Ascending aorta (tissue), 2 donors: Measurements from ENCODE around the gene PACRG. TPM values are rescaled to one million over a fixed set of nuclear protein-coding genes. Genes with fewer than 3 reads are reported as not detected.

Source experiments
- DNase-seq, 2 donors: peaks; one replicate each; pipeline ENCODE4 v3.0.0-alpha.2; 2019; ENCODE audit warnings: low spot score in 2 of 2
- H3K27ac ChIP-seq, 2 donors: fragments of 200-600 bp; sonication (generic); one replicate each; pipeline ENCODE4 v1.5.1; 2016 to 2017; ENCODE audit warnings: mild to moderate bottlenecking in 1 of 2
- H3K27me3 ChIP-seq: fragments of 200-600 bp; sonication (generic); one replicate; pipeline ENCODE4 v1.5.1; 2017
- H3K36me3 ChIP-seq, 2 donors: fragments of 200-600 bp; sonication (generic); one replicate each; pipeline ENCODE4 v1.5.1; 2016
- H3K4me1 ChIP-seq, 2 donors: fragments of 200-600 bp; sonication (generic); one replicate each; pipeline ENCODE4 v1.5.1; 2016 to 2017; ENCODE audit warnings: mild to moderate bottlenecking in 1 of 2
- H3K4me3 ChIP-seq, 2 donors: fragments of 200-600 bp; sonication (generic); one replicate each; pipeline ENCODE4 v1.5.1; 2016 to 2017; ENCODE audit warnings: mild to moderate bottlenecking in 1 of 2
- H3K9me3 ChIP-seq, 2 donors: fragments of 200-600 bp; sonication (generic); one replicate each; pipeline ENCODE4 v1.5.1; 2016
- intact Hi-C: fragments of 100-400 bp; cut with DNase I; formaldehyde crosslinking; loops from one replicate; pipeline ENCODE4 v1.15.1; 2023
- total RNA-seq: library from RNA; depleted of rRNA; stranded (reverse); fragments of >200 nt; gene quantifications from one replicate; pipeline ENCODE4 v1.1.0, GENCODE V29; 2016
- TF ChIP-seq, protein P1 (sequence below), 3 experiments: fragments of 200-600 bp in 2 of 3; fragments of 450-650 bp in 1 of 3; sonication (generic) in 2 of 3; IDR thresholded peaks; one replicate each; pipeline ENCODE4 v1.5.1; 2016 to 2019; ENCODE audit warnings: antibody characterized with exemption in 3 of 3, mild to moderate bottlenecking in 1 of 3, moderate library complexity in 1 of 3

Gene PACRG
- total RNA-seq, 1 donor from 2014 or later = not detected

DNA sequence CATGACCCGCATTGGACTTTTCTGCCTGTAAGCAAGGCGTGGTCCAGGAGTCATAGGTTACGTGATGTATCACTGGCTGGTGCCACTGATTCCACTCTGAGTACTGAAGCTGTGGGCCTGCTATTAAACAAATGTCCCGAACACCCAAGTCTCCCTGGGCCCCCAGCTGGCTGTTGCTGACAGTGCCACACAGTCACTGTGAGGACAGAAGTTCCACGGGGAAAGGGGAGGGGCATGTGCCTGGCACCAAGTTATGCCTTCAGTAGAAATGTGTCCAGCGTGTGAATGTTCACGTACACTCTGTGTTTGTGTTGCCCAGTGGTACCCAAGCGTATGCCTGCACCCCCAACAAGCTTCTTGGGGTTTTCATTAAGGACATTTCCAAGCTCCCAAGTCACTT, 515.3 kb downstream of the PACRG start:
- intact Hi-C loops = no loop called here
- Histone ChIP-seq H3K27ac (no peak overlapping the region), H3K4me1 (no peaks in the 10 kb centered on the region), H3K36me3 (no peaks in the 10 kb centered on the region), H3K9me3 (no peaks in the 10 kb centered on the region), H3K4me3 (no peak overlapping the region), H3K27me3 (no peaks in the 10 kb centered on the region)
- TF ChIP-seq, protein P1, sequence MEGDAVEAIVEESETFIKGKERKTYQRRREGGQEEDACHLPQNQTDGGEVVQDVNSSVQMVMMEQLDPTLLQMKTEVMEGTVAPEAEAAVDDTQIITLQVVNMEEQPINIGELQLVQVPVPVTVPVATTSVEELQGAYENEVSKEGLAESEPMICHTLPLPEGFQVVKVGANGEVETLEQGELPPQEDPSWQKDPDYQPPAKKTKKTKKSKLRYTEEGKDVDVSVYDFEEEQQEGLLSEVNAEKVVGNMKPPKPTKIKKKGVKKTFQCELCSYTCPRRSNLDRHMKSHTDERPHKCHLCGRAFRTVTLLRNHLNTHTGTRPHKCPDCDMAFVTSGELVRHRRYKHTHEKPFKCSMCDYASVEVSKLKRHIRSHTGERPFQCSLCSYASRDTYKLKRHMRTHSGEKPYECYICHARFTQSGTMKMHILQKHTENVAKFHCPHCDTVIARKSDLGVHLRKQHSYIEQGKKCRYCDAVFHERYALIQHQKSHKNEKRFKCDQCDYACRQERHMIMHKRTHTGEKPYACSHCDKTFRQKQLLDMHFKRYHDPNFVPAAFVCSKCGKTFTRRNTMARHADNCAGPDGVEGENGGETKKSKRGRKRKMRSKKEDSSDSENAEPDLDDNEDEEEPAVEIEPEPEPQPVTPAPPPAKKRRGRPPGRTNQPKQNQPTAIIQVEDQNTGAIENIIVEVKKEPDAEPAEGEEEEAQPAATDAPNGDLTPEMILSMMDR (IDR thresholded peaks at IDR 0.05) = no peak
- DNase-seq = no peak

DNA sequence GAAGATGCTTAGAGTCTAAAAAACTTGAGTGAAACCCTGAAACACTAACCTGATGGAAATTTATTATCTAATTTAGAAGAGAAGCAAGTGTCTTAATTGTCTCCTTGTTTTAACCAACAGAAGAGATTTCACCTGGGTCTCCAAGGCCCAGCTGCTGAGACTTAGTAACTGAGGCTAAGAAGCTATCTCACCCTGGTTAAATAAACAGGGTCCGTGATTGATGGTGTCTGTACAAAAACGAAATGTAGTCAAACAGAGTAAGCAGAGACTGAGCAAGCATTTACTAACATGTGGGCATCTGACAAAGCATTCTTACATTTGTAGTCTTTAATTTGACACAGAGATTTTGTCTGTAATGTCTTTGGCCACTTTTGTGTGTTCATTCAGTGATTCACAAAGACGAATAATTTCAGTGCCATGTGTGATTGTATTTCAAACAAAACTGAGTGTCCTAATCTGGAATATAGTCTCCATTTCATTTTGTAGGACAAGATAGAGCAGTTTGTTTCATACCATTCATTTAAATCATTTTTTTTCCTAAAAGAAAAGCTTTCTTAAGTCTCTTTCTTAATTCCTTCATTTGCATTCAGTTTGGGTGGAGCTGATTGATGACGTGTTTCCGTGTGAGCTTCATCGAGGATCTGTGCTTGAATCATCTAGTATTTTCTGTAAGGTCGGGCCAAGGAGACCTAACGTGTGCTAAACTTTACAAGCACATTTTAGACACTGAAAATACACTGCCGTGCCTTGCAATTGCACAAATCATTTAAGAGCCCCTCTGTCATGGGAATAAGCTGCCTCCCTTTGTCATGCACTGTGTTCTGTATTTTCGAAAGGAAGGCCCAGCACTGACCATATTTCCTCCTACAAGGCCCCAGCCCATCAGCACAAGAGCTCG, 516.2 kb downstream of the PACRG start:
- H3K27ac ChIP-seq = no peak overlapping the region
- intact Hi-C loops = no loop called here
- H3K4me3 ChIP-seq = no peak overlapping the region
- H3K9me3 ChIP-seq = no peaks in the 10 kb centered on the region
- no peaks in the 10 kb centered on the region for H3K27me3 ChIP-seq
- H3K4me1 ChIP-seq = no peaks in the 10 kb centered on the region
- H3K36me3 ChIP-seq = no peaks in the 10 kb centered on the region
- TF ChIP-seq, protein P1 (IDR thresholded peaks at IDR 0.05) = no peak
- no peak for DNase-seq

DNA sequence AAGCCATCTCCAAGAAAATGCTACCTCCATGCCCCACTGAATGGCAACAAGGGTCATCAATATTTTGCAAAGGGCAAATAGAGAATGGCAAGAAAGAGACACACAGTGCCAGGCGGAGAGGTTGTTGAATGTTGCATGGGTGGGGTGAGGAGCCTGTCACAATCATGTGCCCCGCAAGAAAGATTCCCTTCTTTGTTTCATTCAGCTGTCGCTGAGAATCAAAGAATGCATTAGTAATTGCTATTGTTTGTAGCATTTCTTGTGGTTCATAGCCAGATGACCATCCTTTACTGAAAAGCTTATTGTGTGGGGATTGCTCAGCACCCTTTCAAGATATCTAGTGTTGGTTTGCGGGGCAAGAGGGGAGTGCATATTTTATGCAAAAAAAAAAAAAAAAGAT, 520.3 kb downstream of the PACRG start:
- Histone ChIP-seq H3K27ac (no peak overlapping the region), H3K9me3 (no peaks in the 10 kb centered on the region), H3K4me1 (no peaks in the 10 kb centered on the region), H3K27me3 (no peaks in the 10 kb centered on the region), H3K36me3 (no peaks in the 10 kb centered on the region), H3K4me3 (no peak overlapping the region)
- no peak for DNase-seq
- TF ChIP-seq, protein P1 (IDR thresholded peaks at IDR 0.05) = no peak
- intact Hi-C loops = no loop called here

DNA sequence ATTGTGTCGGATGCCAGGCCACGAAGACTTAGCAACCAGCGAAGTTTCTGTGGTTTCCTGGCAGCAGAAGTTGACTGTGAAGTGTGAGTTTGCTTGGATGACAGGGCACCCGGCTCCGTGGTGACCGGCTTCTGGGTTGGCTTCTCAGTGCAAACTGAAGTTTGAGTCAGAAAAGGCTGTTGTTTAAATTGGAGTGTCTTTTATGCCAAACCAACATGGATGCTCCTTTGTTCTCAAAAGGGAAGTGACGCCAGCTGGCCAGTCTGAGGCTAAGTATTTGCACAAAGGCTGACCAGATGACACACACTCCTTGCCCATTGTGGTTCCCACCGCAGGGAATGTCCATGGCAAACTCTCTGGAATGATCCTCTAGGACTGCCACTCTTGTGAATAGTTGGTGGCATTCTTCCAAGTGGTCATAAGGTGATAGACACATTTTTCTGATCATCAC, 521.9 kb downstream of the PACRG start:
- no peak overlapping the region for H3K4me3 ChIP-seq
- H3K4me1 ChIP-seq = no peaks in the 10 kb centered on the region
- H3K9me3 ChIP-seq = no peaks in the 10 kb centered on the region
- H3K27ac ChIP-seq = no peak overlapping the region
- TF ChIP-seq, protein P1 (IDR thresholded peaks at IDR 0.05) = no peak
- no peaks in the 10 kb centered on the region for H3K36me3 ChIP-seq
- intact Hi-C loops = no loop called here
- DNase-seq = no peak
- H3K27me3 ChIP-seq = no peaks in the 10 kb centered on the region

DNA sequence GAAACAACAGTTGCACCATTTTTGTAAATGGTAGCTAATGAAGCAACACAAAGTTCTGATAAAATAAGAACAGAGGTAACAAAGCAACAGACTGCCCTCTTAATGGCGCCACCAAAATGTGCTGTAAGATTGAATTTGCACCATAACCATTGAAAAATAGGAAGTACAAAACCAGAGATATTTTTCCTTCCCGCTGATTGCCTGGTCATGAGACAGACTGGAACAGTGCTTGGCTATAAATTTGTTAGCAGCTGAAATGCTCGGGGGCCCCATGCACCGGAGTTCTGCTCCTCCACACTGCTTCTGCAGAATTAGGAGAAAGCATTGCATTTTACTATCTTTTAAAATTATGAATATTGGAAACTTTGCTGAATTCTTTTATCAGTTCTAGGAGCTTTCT, 522.3 kb downstream of the PACRG start:
- DNase-seq = no peak
- Histone ChIP-seq H3K4me3 (no peak overlapping the region), H3K27me3 (no peaks in the 10 kb centered on the region), H3K4me1 (no peaks in the 10 kb centered on the region), H3K36me3 (no peaks in the 10 kb centered on the region), H3K27ac (no peak overlapping the region), H3K9me3 (no peaks in the 10 kb centered on the region)
- TF ChIP-seq, protein P1 (IDR thresholded peaks at IDR 0.05) = no peak
- intact Hi-C loops = no loop called here
